HEK293 (cell line): ENCODE data around the gene ACAD8.

Experiments
- CTCF ChIA-PET: fragments of 350-600 bp; formaldehyde crosslinking; extraction: SDS; loops from one replicate; lab custom pipeline; 2021; ENCODE audit warnings: antibody characterized with exemption; lab: Yijun Ruan, JAX
- POLR2A ChIA-PET: fragments of 300-600 bp; formaldehyde crosslinking; extraction: SDS; loops from one replicate; lab custom pipeline; 2020; ENCODE audit warnings: antibody characterized with exemption, inconsistent platforms; lab: Yijun Ruan, JAX
- H3K27ac ChIP-seq: fragments of 200-500 bp; sonication (Bioruptor generic); 2 replicates; pipeline ENCODE4 v1.5.1; 2014; ENCODE audit warnings: low read depth, low read length, control low read depth, inconsistent platforms; ENCODE audit errors: extremely low read depth
- H3K36me3 ChIP-seq, 2 experiments: fragments of 200-500 bp in 1 of 2; sonication (Bioruptor generic) in 1 of 2; 1 replicate in 1 of 2; 2 replicates in 1 of 2; pipeline ENCODE4 v1.5.1; 2014 to 2017; ENCODE audit warnings: inconsistent platforms in 2 of 2, low read length in 2 of 2; ENCODE audit not compliant: control insufficient read depth in 2 of 2, insufficient read depth in 1 of 2
- H3K4me1 ChIP-seq: fragments of 200-500 bp; sonication (Bioruptor generic); 2 replicates; pipeline ENCODE4 v1.5.1; 2014; ENCODE audit warnings: mild to moderate bottlenecking, low read length, inconsistent platforms; ENCODE audit not compliant: control insufficient read depth, insufficient read depth
- H3K4me3 ChIP-seq: 2 replicates; pipeline ENCODE4 v1.5.1; 2011; ENCODE audit warnings: low read depth, mild to moderate bottlenecking, control low read depth, low read length, moderate library complexity
- H3K9me3 ChIP-seq: fragments of 200-500 bp; sonication (Bioruptor generic); 2 replicates; pipeline ENCODE4 v1.5.1; 2014; ENCODE audit warnings: low read depth, low read length, inconsistent platforms; ENCODE audit not compliant: control insufficient read depth, insufficient read depth
- HOXC10 ChIP-seq: sonication (generic); formaldehyde crosslinking; IDR thresholded peaks from 2 replicates; pipeline ENCODE4 v1.8.1; 2023; ENCODE audit warnings: mild to moderate bottlenecking, missing genetic modification reagents
- OSR2 ChIP-seq: fragments of 450-650 bp; formaldehyde crosslinking; IDR thresholded peaks from 2 replicates; pipeline ENCODE4 v1.5.1; 2016; ENCODE audit warnings: missing biosample characterization, missing genetic modification characterization
- SALL2 ChIP-seq: fragments of 450-650 bp; formaldehyde crosslinking; IDR thresholded peaks from 2 replicates; pipeline ENCODE4 v1.5.0; 2017; ENCODE audit warnings: missing biosample characterization, mild to moderate bottlenecking, missing genetic modification characterization, borderline replicate concordance
- SCRT2 ChIP-seq: fragments of 450-650 bp; formaldehyde crosslinking; IDR thresholded peaks from 2 replicates; pipeline ENCODE4 v1.5.1; 2016; ENCODE audit warnings: missing biosample characterization, missing genetic modification characterization
- YY2 ChIP-seq: fragments of 450-650 bp; formaldehyde crosslinking; IDR thresholded peaks from 2 replicates; pipeline ENCODE4 v1.5.1; 2016; ENCODE audit warnings: missing biosample characterization, missing genetic modification characterization
- ZBTB1 ChIP-seq: fragments of 450-650 bp; formaldehyde crosslinking; IDR thresholded peaks from 2 replicates; pipeline ENCODE4 v1.5.1; 2016; ENCODE audit warnings: missing biosample characterization, missing genetic modification characterization
- ZBTB20 ChIP-seq: fragments of 450-650 bp; formaldehyde crosslinking; IDR thresholded peaks from 2 replicates; pipeline ENCODE4 v1.5.1; 2016; ENCODE audit warnings: missing biosample characterization, missing genetic modification characterization
- ZBTB7A ChIP-seq: fragments of 450-650 bp; formaldehyde crosslinking; IDR thresholded peaks from 2 replicates; pipeline ENCODE4 v1.5.1; 2016; ENCODE audit warnings: low read depth, missing biosample characterization, missing genetic modification characterization
- ZBTB8A ChIP-seq: fragments of 450-650 bp; formaldehyde crosslinking; IDR thresholded peaks from 2 replicates; pipeline ENCODE4 v1.5.1; 2016; ENCODE audit warnings: missing biosample characterization, missing genetic modification characterization
- ZEB2 ChIP-seq: fragments of 450-650 bp; formaldehyde crosslinking; IDR thresholded peaks from 2 replicates; pipeline ENCODE4 v1.5.1; 2016; ENCODE audit warnings: missing biosample characterization, missing genetic modification characterization
- ZNF112 ChIP-seq: fragments of 450-650 bp; formaldehyde crosslinking; IDR thresholded peaks from 2 replicates; pipeline ENCODE4 v1.5.0; 2017; ENCODE audit warnings: missing biosample characterization, missing genetic modification characterization
- ZNF24 ChIP-seq: fragments of 450-650 bp; formaldehyde crosslinking; IDR thresholded peaks from 2 replicates; pipeline ENCODE4 v1.5.1; 2016; ENCODE audit warnings: missing biosample characterization, missing genetic modification characterization
- ZNF501 ChIP-seq: fragments of 450-650 bp; formaldehyde crosslinking; IDR thresholded peaks from 2 replicates; pipeline ENCODE4 v1.5.1; 2016; ENCODE audit warnings: missing biosample characterization, missing genetic modification characterization
- ZNF514 ChIP-seq: fragments of 450-650 bp; formaldehyde crosslinking; IDR thresholded peaks from 2 replicates; pipeline ENCODE4 v1.5.1; 2016; ENCODE audit warnings: missing biosample characterization, missing genetic modification characterization
- ZNF624 ChIP-seq: fragments of 450-650 bp; formaldehyde crosslinking; IDR thresholded peaks from 2 replicates; pipeline ENCODE4 v1.5.1; 2017; ENCODE audit warnings: missing biosample characterization, missing genetic modification characterization
- ZNF707 ChIP-seq: fragments of 450-650 bp; formaldehyde crosslinking; IDR thresholded peaks from 2 replicates; pipeline ENCODE4 v1.5.1; 2016; ENCODE audit warnings: missing biosample characterization, missing genetic modification characterization
- ZNF791 ChIP-seq: fragments of 450-650 bp; formaldehyde crosslinking; IDR thresholded peaks from 2 replicates; pipeline ENCODE4 v1.5.1; 2016; ENCODE audit warnings: missing biosample characterization, missing genetic modification characterization
- ZSCAN23 ChIP-seq: fragments of 450-650 bp; formaldehyde crosslinking; IDR thresholded peaks from 2 replicates; pipeline ENCODE4 v1.5.1; 2016; ENCODE audit warnings: missing biosample characterization, missing genetic modification characterization
- TF ChIP-seq, protein P1 (sequence below): fragments of 450-650 bp; formaldehyde crosslinking; IDR thresholded peaks from 2 replicates; pipeline ENCODE4 v1.5.1; 2017; ENCODE audit warnings: missing biosample characterization, missing genetic modification characterization
- TF ChIP-seq, protein P2 (sequence below): fragments of 450-650 bp; formaldehyde crosslinking; IDR thresholded peaks from 2 replicates; pipeline ENCODE4 v1.5.1; 2016; ENCODE audit warnings: missing biosample characterization, missing genetic modification characterization
- TF ChIP-seq, protein P3 (sequence below): fragments of 450-650 bp; formaldehyde crosslinking; IDR thresholded peaks from 2 replicates; pipeline ENCODE4 v1.5.1; 2016; ENCODE audit warnings: missing biosample characterization, missing genetic modification characterization
- TF ChIP-seq, protein P4 (sequence below): fragments of 450-650 bp; IDR thresholded peaks from 2 replicates; pipeline ENCODE4 v1.5.1; 2018; ENCODE audit warnings: missing biosample characterization, missing genetic modification characterization

Gene ACAD8

DNA sequence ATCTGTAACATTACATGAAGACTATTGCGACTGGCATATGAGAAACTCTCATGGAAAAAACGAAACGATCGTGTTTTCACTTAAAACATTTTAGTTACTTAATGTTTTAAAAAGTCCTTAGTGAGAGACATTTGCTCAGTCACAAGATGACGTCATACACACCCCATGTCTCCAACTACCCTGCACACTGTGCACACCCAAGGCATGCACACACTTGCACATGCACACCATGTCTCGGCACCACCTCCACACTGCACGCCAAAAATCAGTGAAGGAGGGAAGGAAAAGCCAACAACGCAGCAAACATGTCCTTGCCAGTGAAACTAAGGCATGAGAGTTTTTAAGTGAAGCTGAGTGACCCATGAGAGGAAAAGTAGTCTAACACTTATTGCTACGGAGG, 47.6 kb upstream of the ACAD8 start:
- ChIA-PET CTCF (no interaction called here), POLR2A (no interaction called here)
- no peaks in the 10 kb centered on the region for H3K9me3 ChIP-seq
- H3K4me1 ChIP-seq, result no peaks in the 10 kb centered on the region
- H3K4me3 ChIP-seq, result no peak overlapping the region
- no peak overlapping the region for H3K27ac ChIP-seq
- peaks cover 23 to 94% of the 10 kb centered on the region in 2 experiments for H3K36me3 ChIP-seq
- TF ChIP-seq, protein P1, sequence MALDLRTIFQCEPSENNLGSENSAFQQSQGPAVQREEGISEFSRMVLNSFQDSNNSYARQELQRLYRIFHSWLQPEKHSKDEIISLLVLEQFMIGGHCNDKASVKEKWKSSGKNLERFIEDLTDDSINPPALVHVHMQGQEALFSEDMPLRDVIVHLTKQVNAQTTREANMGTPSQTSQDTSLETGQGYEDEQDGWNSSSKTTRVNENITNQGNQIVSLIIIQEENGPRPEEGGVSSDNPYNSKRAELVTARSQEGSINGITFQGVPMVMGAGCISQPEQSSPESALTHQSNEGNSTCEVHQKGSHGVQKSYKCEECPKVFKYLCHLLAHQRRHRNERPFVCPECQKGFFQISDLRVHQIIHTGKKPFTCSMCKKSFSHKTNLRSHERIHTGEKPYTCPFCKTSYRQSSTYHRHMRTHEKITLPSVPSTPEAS, result no peak
- TF ChIP-seq, protein P2, sequence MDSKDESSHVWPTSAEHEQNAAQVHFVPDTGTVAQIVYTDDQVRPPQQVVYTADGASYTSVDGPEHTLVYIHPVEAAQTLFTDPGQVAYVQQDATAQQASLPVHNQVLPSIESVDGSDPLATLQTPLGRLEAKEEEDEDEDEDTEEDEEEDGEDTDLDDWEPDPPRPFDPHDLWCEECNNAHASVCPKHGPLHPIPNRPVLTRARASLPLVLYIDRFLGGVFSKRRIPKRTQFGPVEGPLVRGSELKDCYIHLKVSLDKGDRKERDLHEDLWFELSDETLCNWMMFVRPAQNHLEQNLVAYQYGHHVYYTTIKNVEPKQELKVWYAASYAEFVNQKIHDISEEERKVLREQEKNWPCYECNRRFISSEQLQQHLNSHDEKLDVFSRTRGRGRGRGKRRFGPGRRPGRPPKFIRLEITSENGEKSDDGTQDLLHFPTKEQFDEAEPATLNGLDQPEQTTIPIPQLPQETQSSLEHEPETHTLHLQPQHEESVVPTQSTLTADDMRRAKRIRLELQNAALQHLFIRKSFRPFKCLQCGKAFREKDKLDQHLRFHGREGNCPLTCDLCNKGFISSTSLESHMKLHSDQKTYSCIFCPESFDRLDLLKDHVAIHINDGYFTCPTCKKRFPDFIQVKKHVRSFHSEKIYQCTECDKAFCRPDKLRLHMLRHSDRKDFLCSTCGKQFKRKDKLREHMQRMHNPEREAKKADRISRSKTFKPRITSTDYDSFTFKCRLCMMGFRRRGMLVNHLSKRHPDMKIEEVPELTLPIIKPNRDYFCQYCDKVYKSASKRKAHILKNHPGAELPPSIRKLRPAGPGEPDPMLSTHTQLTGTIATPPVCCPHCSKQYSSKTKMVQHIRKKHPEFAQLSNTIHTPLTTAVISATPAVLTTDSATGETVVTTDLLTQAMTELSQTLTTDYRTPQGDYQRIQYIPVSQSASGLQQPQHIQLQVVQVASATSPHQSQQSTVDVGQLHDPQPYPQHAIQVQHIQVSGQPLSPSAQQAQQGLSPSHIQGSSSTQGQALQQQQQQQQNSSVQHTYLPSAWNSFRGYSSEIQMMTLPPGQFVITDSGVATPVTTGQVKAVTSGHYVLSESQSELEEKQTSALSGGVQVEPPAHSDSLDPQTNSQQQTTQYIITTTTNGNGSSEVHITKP (tag by site-specific recombination), result no peak
- no peak for TF ChIP-seq SCRT2 (tag by site-specific recombination)
- TF ChIP-seq ZBTB1 (tag by site-specific recombination), result no peak
- TF ChIP-seq, protein P3, sequence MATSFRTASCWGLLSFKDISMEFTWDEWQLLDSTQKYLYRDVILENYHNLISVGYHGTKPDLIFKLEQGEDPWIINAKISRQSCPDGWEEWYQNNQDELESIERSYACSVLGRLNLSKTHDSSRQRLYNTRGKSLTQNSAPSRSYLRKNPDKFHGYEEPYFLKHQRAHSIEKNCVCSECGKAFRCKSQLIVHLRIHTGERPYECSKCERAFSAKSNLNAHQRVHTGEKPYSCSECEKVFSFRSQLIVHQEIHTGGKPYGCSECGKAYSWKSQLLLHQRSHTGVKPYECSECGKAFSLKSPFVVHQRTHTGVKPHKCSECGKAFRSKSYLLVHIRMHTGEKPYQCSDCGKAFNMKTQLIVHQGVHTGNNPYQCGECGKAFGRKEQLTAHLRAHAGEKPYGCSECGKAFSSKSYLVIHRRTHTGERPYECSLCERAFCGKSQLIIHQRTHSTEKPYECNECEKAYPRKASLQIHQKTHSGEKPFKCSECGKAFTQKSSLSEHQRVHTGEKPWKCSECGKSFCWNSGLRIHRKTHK (tag by site-specific recombination), result no peak
- TF ChIP-seq ZNF791 (tag by site-specific recombination), result no peak
- no peak for TF ChIP-seq ZNF112 (tag by site-specific recombination)
- no peak for TF ChIP-seq ZBTB8A (tag by site-specific recombination)
- TF ChIP-seq ZNF514, result no peak
- no peak for TF ChIP-seq SALL2 (tag by site-specific recombination)
- no peak for TF ChIP-seq ZNF501 (tag by site-specific recombination)
- no peak for TF ChIP-seq ZBTB20
- TF ChIP-seq ZEB2, result no peak
- TF ChIP-seq ZNF24 (tag by site-specific recombination), result no peak
- TF ChIP-seq ZNF707 (tag by site-specific recombination), result no peak
- TF ChIP-seq YY2 (tag by site-specific recombination), result no peak
- no peak for TF ChIP-seq ZBTB7A (tag by site-specific recombination)

DNA sequence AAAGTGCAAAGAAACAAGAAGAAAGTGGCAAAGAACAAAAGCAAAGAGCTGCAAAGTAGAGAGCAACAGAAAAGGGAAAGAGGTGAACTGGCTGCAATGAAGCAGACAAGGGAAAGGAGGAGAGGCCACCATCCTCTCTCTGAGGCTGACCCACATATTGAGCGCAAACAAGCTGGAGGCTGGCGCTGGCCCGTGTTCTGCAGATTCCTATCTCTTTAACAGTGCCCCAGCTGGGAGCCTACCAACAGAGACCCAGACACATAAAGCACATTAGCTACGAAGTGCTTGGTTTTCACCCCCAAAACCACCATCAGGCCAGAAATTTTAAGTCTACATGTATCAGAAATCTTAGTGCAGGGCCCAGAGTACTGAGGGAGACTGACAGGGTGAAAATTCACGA, 47.2 kb upstream of the ACAD8 start:
- POLR2A ChIA-PET, result no interaction called here

More for the DNA sequence above, 47.2 kb upstream of the ACAD8 start:
- TF ChIP-seq ZNF624 (tag by site-specific recombination) (no peak), OSR2 (no peak), HOXC10 (CRISPR knock-in tag) (no peak), ZEB2 (no peak), ZSCAN23 (tag by site-specific recombination) (no peak)
- TF ChIP-seq, protein P4, sequence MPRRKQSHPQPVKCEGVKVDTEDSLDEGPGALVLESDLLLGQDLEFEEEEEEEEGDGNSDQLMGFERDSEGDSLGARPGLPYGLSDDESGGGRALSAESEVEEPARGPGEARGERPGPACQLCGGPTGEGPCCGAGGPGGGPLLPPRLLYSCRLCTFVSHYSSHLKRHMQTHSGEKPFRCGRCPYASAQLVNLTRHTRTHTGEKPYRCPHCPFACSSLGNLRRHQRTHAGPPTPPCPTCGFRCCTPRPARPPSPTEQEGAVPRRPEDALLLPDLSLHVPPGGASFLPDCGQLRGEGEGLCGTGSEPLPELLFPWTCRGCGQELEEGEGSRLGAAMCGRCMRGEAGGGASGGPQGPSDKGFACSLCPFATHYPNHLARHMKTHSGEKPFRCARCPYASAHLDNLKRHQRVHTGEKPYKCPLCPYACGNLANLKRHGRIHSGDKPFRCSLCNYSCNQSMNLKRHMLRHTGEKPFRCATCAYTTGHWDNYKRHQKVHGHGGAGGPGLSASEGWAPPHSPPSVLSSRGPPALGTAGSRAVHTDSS, result no peak
- TF ChIP-seq, protein P2 (tag by site-specific recombination), result no peak
- H3K9me3 ChIP-seq, result no peaks in the 10 kb centered on the region
- peaks cover 22 to 94% of the 10 kb centered on the region in 2 experiments for H3K36me3 ChIP-seq
- CTCF ChIA-PET, result interaction anchor here (1.1 kb wide), 1 partner anchor 19 kb away, joined by 4 read pairs; no protein-coding TSS in a partner anchor
- H3K27ac ChIP-seq, result no peak overlapping the region
- no peak overlapping the region for H3K4me3 ChIP-seq
- no peaks in the 10 kb centered on the region for H3K4me1 ChIP-seq
